ENCODE data around the gene COL4A4. TPM values are rescaled to one million over a fixed set of nuclear protein-coding genes. Genes with fewer than 3 reads are reported as not detected.
"Not testable (repeated sequence)": the region's sequence is repeated elsewhere in the genome, so short reads cannot be mapped to it uniquely, and the experiment has no call there.

The COL4A4 gene
- total RNA-seq, 2 experiments from 2014 or later, result not detected

GRCh38 chr2:227183657-227184367, 19.8 kb upstream of the COL4A4 start:
- no peak overlapping the region for H3K27ac Mint-ChIP-seq
- ChIA-PET CTCF (interaction anchor here (1.6 kb wide), 1 partner anchor 54 kb away, joined by 5 read pairs; no protein-coding TSS in a partner anchor), POLR2A (no interaction called here)
- H3K27me3 Mint-ChIP-seq, result peaks cover 13% of the 10 kb centered on the region
- no peaks in the 10 kb centered on the region for H3K36me3 Mint-ChIP-seq
- H3K4me1 Mint-ChIP-seq (ENCODE audit: low read depth), result no peaks in the 10 kb centered on the region
- DNase-seq, result no peak
- no peaks in the 10 kb centered on the region for H3K9me3 Mint-ChIP-seq
- intact Hi-C loops (cut with micrococcal nuclease), result no loop called here
- H3K4me3 Mint-ChIP-seq, result no peak overlapping the region

GRCh38 chr2:227182765-227183164, 18.8 kb upstream of the COL4A4 start:
- DNase-seq, result no peak
- intact Hi-C loops (cut with micrococcal nuclease), result no loop called here

GRCh38 chr2:227180770-227181169, 16.8 kb upstream of the COL4A4 start:
- CTCF ChIA-PET, result no interaction called here

More at GRCh38 chr2:227182765-227183164, 18.8 kb upstream of the COL4A4 start:
- Mint-ChIP-seq H3K27ac (no peak overlapping the region), H3K9me3 (no peaks in the 10 kb centered on the region), H3K4me3 (no peak overlapping the region), H3K4me1 (ENCODE audit: low read depth) (no peaks in the 10 kb centered on the region), H3K27me3 (peaks cover 9% of the 10 kb centered on the region), H3K36me3 (no peaks in the 10 kb centered on the region)
- POLR2A ChIA-PET, result no interaction called here
- CTCF ChIA-PET, result interaction anchor here (1.6 kb wide), 1 partner anchor 55 kb away, joined by 5 read pairs; no protein-coding TSS in a partner anchor

GRCh38 chr2:227179988-227180685, 16.1 kb upstream of the COL4A4 start:
- CTCF ChIA-PET, result no interaction called here

More at GRCh38 chr2:227180770-227181169, 16.8 kb upstream of the COL4A4 start:
- Mint-ChIP-seq H3K4me1 (ENCODE audit: low read depth) (no peaks in the 10 kb centered on the region), H3K36me3 (no peaks in the 10 kb centered on the region), H3K4me3 (no peak overlapping the region), H3K27ac (no peak overlapping the region), H3K27me3 (peaks cover 4% of the 10 kb centered on the region), H3K9me3 (no peaks in the 10 kb centered on the region)
- DNase-seq, result no peak
- intact Hi-C loops (cut with micrococcal nuclease), result no loop called here
- POLR2A ChIA-PET, result no interaction called here

GRCh38 chr2:227177592-227178336, 13.8 kb upstream of the COL4A4 start:
- ChIA-PET POLR2A (no interaction called here), CTCF (interaction anchor here (0.7 kb wide), 1 partner anchor 61 kb away, joined by 3 read pairs; no protein-coding TSS in a partner anchor)
- Mint-ChIP-seq H3K9me3 (no peaks in the 10 kb centered on the region), H3K27ac (no peak overlapping the region), H3K4me3 (no peak overlapping the region), H3K36me3 (no peaks in the 10 kb centered on the region), H3K4me1 (ENCODE audit: low read depth) (no peaks in the 10 kb centered on the region), H3K27me3 (peaks cover 7% of the 10 kb centered on the region)
- intact Hi-C loops (cut with micrococcal nuclease), result no loop called here
- no peak for DNase-seq

More at GRCh38 chr2:227179988-227180685, 16.1 kb upstream of the COL4A4 start:
- Mint-ChIP-seq H3K9me3 (no peaks in the 10 kb centered on the region), H3K4me1 (ENCODE audit: low read depth) (no peaks in the 10 kb centered on the region), H3K4me3 (no peak overlapping the region), H3K27ac (no peak overlapping the region), H3K36me3 (no peaks in the 10 kb centered on the region), H3K27me3 (peaks cover 6% of the 10 kb centered on the region)
- DNase-seq, result no peak
- POLR2A ChIA-PET, result no interaction called here
- intact Hi-C loops (cut with micrococcal nuclease), result no loop called here

GRCh38 chr2:227171779-227172178, 7.8 kb upstream of the COL4A4 start:
- H3K27ac Mint-ChIP-seq; POLR2A ChIA-PET; intact Hi-C loops (cut with micrococcal nuclease); H3K4me1 Mint-ChIP-seq (ENCODE audit: low read depth); H3K9me3 Mint-ChIP-seq; H3K4me3 Mint-ChIP-seq; H3K36me3 Mint-ChIP-seq; CTCF ChIA-PET; DNase-seq: not testable (repeated sequence)
- H3K27me3 Mint-ChIP-seq, result peaks cover 12% of the 10 kb centered on the region

- Mint-ChIP-seq H3K4me1 (ENCODE audit: low read depth) (peaks cover 9% of the 10 kb centered on the region), H3K9me3 (no peaks in the 10 kb centered on the region), H3K36me3 (no peaks in the 10 kb centered on the region), H3K27me3 (peaks cover 52% of the 10 kb centered on the region), H3K27ac (no peak overlapping the region), H3K4me3 (peak overlapping the region; percentile 57)
- CTCF ChIA-PET, result no interaction called here
- intact Hi-C loops (cut with micrococcal nuclease), result no loop called here
- POLR2A ChIA-PET, result no interaction called here
- DNase-seq, result peak; percentile 54
Observed at GRCh38 chr2:227164763-227165291, 822 bp upstream of the COL4A4 start.

GRCh38 chr2:227163485-227163997, 464 bp downstream of the COL4A4 start:
- intact Hi-C loops (cut with micrococcal nuclease), result no loop called here
- Mint-ChIP-seq H3K9me3 (no peaks in the 10 kb centered on the region), H3K27ac (no peak overlapping the region), H3K4me3 (peak overlapping the region; percentile 27), H3K27me3 (peaks cover 59% of the 10 kb centered on the region), H3K4me1 (ENCODE audit: low read depth) (peaks cover 9% of the 10 kb centered on the region), H3K36me3 (no peaks in the 10 kb centered on the region)
- no peak for DNase-seq
- CTCF ChIA-PET, result no interaction called here
- POLR2A ChIA-PET, result no interaction called here

GRCh38 chr2:227161947-227162346, 2.1 kb downstream of the COL4A4 start:
- H3K27me3 Mint-ChIP-seq, result peaks cover 63% of the 10 kb centered on the region
- H3K36me3 Mint-ChIP-seq, result no peaks in the 10 kb centered on the region
- ChIA-PET CTCF (no interaction called here), POLR2A (no interaction called here)
- H3K27ac Mint-ChIP-seq, result no peak overlapping the region
- intact Hi-C loops (cut with micrococcal nuclease), result no loop called here
- H3K4me1 Mint-ChIP-seq (ENCODE audit: low read depth), result peaks cover 9% of the 10 kb centered on the region
- no peak for DNase-seq
- H3K4me3 Mint-ChIP-seq, result no peak overlapping the region
- no peaks in the 10 kb centered on the region for H3K9me3 Mint-ChIP-seq

GRCh38 chr2:227160164-227160563, 3.8 kb downstream of the COL4A4 start:
- Mint-ChIP-seq H3K4me3 (no peak overlapping the region), H3K27me3 (peaks cover 60% of the 10 kb centered on the region), H3K36me3 (no peaks in the 10 kb centered on the region), H3K4me1 (ENCODE audit: low read depth) (peaks cover 8% of the 10 kb centered on the region), H3K9me3 (no peaks in the 10 kb centered on the region), H3K27ac (no peak overlapping the region)
- ChIA-PET POLR2A (no interaction called here), CTCF (no interaction called here)
- intact Hi-C loops (cut with micrococcal nuclease), result no loop called here
- no peak for DNase-seq

- DNase-seq, result no peak
- Mint-ChIP-seq H3K4me3 (no peak overlapping the region), H3K27ac (no peak overlapping the region), H3K9me3 (no peaks in the 10 kb centered on the region), H3K36me3 (no peaks in the 10 kb centered on the region), H3K4me1 (ENCODE audit: low read depth) (no peaks in the 10 kb centered on the region), H3K27me3 (peaks cover 41% of the 10 kb centered on the region)
- CTCF ChIA-PET, result no interaction called here
- POLR2A ChIA-PET, result no interaction called here
- intact Hi-C loops (cut with micrococcal nuclease), result no loop called here
Observed at GRCh38 chr2:227154986-227155774, 8.8 kb downstream of the COL4A4 start.
